ENCODE measurements around the gene LRRFIP1. TPM values are rescaled to one million over a fixed set of nuclear protein-coding genes. Genes with fewer than 3 reads are reported as not detected.

The LRRFIP1 gene
- total RNA-seq, 4 donors from 2014 or later: 98.5 to 147 (median 122) TPM

GRCh38 chr2:237672731-237673129 lies 45.3 kb downstream of the LRRFIP1 start:
- no peak for DNase-seq
- 69 to 75% methylated on average over 8 of the region's 8 CpGs for WGBS, 2 donors (ENCODE audit: low coverage in 1 of 2)
- no peaks in the 10 kb centered on the region for H3K36me3 ChIP-seq
- no peaks in the 10 kb centered on the region for H3K9me3 ChIP-seq
- TF ChIP-seq POLR2A (IDR thresholded peaks at IDR 0.05): no peak
- no peak for TF ChIP-seq CTCF (IDR thresholded peaks at IDR 0.05)
- no peak for TF ChIP-seq EP300 (IDR thresholded peaks at IDR 0.05; ENCODE audit: low read depth)
- TF ChIP-seq POLR2AphosphoS5 (IDR thresholded peaks at IDR 0.05): no peak
- H3K27me3 ChIP-seq: no peaks in the 10 kb centered on the region
- in situ Hi-C loops (cut with MboI; ENCODE audit: low pct_ligation_motif_present in 1 of 4, low pct_unique_long_range_greater_than_20kb in 1 of 4, low sequenced_read_pairs in 3 of 4) (loop anchor here in 3 of 4 donors (5.0 to 10.0 kb wide), 2 partner anchors 70 to 72 kb away; no protein-coding TSS in a partner anchor), intact Hi-C loops (cut with DNase I; ENCODE audit: low total_unique reads) (loop anchor here (10.0 kb wide), 1 partner anchor 78 kb away; the partner anchor contains the start of gene RAB17)
- peaks cover 27 to 71% (median 36%) of the 10 kb centered on the region in 4 donors for H3K4me1 ChIP-seq
- peak overlapping the region in 1 of 4 donors; percentile 45 for H3K4me3 ChIP-seq
- peak overlapping the region; percentile 79 to 84 (median 82) for H3K27ac ChIP-seq

DNA sequence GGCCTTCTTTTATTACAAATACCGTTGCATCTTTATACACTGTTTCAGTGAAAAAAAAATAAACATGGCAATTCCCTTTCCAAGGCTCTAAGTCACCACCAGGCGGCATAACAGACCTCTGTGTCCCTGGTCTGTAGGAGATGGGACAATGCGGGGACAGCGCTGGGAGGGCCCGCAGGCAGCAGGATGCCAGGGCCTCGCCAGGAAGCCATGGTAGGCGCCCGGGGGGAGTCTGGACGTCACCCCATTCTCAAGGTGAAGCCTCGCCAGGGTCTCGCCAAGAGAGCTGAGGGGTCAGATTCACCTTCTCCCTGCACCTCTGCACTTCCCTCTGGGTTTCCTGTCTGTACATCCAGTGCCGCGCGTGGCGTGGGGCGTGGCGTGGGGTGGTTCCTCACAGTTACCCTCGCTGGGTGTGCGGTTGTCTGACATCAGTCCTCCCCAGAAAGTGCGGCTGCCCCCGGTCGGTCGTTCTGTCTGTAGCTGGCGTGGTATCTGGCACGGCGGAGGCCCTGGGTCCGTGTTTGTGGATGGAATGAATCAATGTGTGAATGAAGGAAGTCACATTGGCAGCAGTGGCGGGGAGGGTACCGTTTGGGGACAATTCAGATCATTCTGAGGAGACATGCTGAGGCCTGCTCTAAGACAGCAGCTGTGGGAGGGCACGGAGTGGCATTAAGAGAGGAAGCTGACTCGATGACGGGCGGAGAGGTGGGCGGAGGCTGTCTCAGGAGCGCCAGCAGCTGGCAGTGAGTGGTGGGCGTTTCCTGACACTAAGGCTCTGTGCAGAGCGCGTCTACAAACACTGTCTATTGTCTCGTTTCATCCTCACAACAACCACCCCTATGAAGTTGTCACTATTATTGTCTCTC lies 46.0 kb downstream of the LRRFIP1 start:
- DNase-seq: peak; percentile 75
- H3K27ac ChIP-seq: peak overlapping the region; percentile 79 to 84 (median 82)
- peak overlapping the region in 3 of 4 donors; percentile 22 to 45 (median 25) for H3K4me3 ChIP-seq
- H3K27me3 ChIP-seq: no peaks in the 10 kb centered on the region
- intact Hi-C loops (cut with DNase I; ENCODE audit: low total_unique reads) (loop anchor here (10.0 kb wide), 1 partner anchor 79 kb away; the partner anchor contains the start of gene RAB17), in situ Hi-C loops (cut with MboI; ENCODE audit: low pct_ligation_motif_present in 1 of 4, low pct_unique_long_range_greater_than_20kb in 1 of 4, low sequenced_read_pairs in 3 of 4) (loop anchor here in 3 of 4 donors (5.0 to 10.0 kb wide), 2 partner anchors 69 to 71 kb away; no protein-coding TSS in a partner anchor)
- H3K36me3 ChIP-seq: no peaks in the 10 kb centered on the region
- TF ChIP-seq POLR2AphosphoS5 (IDR thresholded peaks at IDR 0.05): peak in 1 of 3 donors; percentile 22
- TF ChIP-seq CTCF (IDR thresholded peaks at IDR 0.05): peak; percentile 65 to 89 (median 72)
- no peak for TF ChIP-seq EP300 (IDR thresholded peaks at IDR 0.05; ENCODE audit: low read depth)
- peak; percentile 19 for TF ChIP-seq POLR2A (IDR thresholded peaks at IDR 0.05)
- WGBS, 2 donors (ENCODE audit: low coverage in 1 of 2): 28 to 45% methylated on average over 9 to 39 of the region's 39 CpGs
- H3K9me3 ChIP-seq: no peaks in the 10 kb centered on the region
- peaks cover 33 to 77% (median 42%) of the 10 kb centered on the region in 4 donors for H3K4me1 ChIP-seq

DNA sequence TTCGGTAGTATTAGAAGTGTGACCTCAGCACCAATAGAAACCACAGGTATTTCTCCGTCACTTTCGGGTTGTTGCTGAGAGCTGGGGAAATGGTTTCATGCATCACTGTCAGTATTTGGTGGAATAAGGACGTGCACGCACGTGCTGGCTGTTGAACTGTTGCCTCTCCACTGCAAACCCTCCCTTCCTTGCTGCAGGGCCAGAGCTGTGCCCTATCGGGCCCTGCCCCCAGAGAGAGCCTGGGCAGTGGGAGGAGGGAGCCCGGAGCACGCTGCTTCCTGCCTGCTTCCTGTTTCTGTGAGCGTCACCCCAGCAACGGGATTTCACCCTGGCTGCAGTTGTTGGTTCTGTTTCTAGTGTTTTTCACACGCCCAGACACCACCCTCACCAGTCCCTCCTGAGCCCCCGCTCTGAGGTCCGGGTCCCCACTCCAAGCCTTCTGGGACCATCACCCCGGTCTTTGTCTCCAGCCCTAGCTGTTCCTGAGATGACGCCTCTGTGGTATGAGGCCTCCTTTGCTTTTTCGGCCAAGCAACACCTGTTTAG lies 47.4 kb downstream of the LRRFIP1 start:
- intact Hi-C loops (cut with DNase I; ENCODE audit: low total_unique reads): loop anchor here (10.0 kb wide), 1 partner anchor 80 kb away; the partner anchor contains the start of gene RAB17
- peaks cover 30 to 71% (median 47%) of the 10 kb centered on the region in 4 donors for H3K4me1 ChIP-seq
- H3K27ac ChIP-seq: peak overlapping the region; percentile 79 to 84 (median 82)
- DNase-seq: peak; percentile 88
- peak overlapping the region in 1 of 4 donors; percentile 29 for H3K4me3 ChIP-seq
- in situ Hi-C loops (cut with MboI; ENCODE audit: low pct_ligation_motif_present in 1 of 4, low pct_unique_long_range_greater_than_20kb in 1 of 4, low sequenced_read_pairs in 3 of 4): loop anchor here in 3 of 4 donors (5.0 to 10.0 kb wide), 2 partner anchors 67 to 70 kb away; no protein-coding TSS in a partner anchor
- no peaks in the 10 kb centered on the region for H3K9me3 ChIP-seq
- TF ChIP-seq POLR2AphosphoS5 (IDR thresholded peaks at IDR 0.05) (peak; percentile 53 to 82 (median 59)), EP300 (IDR thresholded peaks at IDR 0.05; ENCODE audit: low read depth) (peak; percentile 42), POLR2A (IDR thresholded peaks at IDR 0.05) (peak; percentile 27), CTCF (IDR thresholded peaks at IDR 0.05) (peak in 1 of 5 experiments; percentile 44)
- H3K27me3 ChIP-seq: no peaks in the 10 kb centered on the region
- no peaks in the 10 kb centered on the region for H3K36me3 ChIP-seq
- 18 to 32% methylated on average over 4 to 17 of the region's 17 CpGs for WGBS, 2 donors (ENCODE audit: low coverage in 1 of 2)
